ENCODE data around the gene C1QTNF2. TPM values are rescaled to one million over a fixed set of nuclear protein-coding genes. Genes with fewer than 3 reads are reported as not detected.

The C1QTNF2 gene
- polyA plus RNA-seq, 1 experiment = 1.1 TPM

DNA sequence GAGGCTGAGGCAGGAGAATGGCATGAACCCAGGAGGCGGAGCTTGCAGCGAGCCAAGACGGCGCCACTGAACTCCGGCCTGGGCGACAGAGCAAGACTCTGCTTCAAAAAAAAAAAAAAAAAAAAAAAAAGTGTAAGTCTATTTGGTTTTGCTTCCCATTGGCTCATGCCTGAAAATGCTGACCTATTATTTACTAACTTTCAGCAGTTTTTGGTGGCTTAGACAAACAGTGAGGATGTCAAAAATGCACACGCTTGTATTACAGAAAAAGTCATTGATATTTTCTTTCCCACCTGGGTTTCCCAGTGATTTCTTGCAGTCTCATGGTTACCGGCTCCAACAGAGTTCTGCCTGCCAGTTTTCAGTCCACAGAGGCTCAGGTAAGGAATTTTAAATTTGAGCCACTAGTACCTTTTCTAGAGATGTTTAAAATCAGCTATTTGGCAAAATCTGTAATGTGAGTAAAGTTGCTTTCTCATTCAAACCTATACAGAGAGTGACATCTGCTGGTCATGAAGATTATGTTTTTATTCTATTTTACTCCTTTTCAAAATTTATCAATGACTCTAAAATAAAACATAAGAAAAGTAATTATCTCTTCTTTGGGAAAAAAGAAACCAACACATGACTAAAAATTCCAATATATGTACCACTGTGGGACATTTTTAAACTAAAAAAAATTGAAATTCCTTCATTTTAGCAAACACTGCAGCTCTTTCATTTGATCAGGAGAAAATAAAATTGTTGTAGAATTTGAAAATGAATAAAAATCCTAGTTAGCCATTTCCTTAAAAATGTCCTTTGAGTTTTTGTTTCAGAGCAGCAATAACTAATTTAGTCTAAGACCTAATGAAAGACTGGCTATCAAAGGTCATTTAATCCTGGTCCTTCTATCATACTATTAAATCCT is 20.6 kb upstream of the C1QTNF2 start:
- CTCF ChIA-PET = interaction anchor here (0.6 to 10.4 kb wide), 35 partner anchors 10 to 962 kb away, joined by 3 to 180 read pairs (median 4); partner anchors contain the start of genes C1QTNF2, FAM200C and SLU7

DNA sequence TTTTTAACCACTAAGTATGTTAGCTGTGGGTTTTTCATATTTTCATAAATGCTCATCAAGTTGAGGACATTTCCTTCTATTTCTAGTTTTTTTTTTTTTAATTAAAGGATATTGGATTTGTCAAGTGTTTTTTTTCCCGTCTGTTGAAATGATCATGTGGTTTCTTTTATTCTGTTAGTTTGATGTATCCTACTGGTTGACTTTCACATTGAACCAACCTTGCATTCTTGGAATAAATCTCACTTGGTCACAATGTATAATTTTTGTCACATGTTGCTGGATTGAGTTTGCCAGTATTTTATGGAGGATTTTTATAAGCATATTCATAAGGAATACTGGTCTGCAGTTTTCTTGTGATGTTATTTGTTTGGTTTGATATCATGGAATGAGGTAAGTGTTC is 17.0 kb upstream of the C1QTNF2 start:
- DNase-seq (ENCODE audit: low read depth, low spot score) = no peak
- POLR2A ChIA-PET = no interaction called here
- CTCF ChIA-PET = interaction anchor here (1.1 kb wide), 1 partner anchor 365 kb away, joined by 3 read pairs; no protein-coding TSS in a partner anchor
- TF ChIP-seq, protein P1, sequence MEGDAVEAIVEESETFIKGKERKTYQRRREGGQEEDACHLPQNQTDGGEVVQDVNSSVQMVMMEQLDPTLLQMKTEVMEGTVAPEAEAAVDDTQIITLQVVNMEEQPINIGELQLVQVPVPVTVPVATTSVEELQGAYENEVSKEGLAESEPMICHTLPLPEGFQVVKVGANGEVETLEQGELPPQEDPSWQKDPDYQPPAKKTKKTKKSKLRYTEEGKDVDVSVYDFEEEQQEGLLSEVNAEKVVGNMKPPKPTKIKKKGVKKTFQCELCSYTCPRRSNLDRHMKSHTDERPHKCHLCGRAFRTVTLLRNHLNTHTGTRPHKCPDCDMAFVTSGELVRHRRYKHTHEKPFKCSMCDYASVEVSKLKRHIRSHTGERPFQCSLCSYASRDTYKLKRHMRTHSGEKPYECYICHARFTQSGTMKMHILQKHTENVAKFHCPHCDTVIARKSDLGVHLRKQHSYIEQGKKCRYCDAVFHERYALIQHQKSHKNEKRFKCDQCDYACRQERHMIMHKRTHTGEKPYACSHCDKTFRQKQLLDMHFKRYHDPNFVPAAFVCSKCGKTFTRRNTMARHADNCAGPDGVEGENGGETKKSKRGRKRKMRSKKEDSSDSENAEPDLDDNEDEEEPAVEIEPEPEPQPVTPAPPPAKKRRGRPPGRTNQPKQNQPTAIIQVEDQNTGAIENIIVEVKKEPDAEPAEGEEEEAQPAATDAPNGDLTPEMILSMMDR (IDR thresholded peaks at IDR 0.05; ENCODE audit: low read depth, low read length) = no peak
- no peak overlapping the region for H3K4me3 ChIP-seq (ENCODE audit: low read depth, low read length)
- H3K27ac ChIP-seq (ENCODE audit: low read depth, low read length) = no peak overlapping the region
- peaks cover 10% of the 10 kb centered on the region; the same call in 1 of the 2 replicates for H3K9me3 ChIP-seq (ENCODE audit: control insufficient read depth, insufficient read depth, low read length)
- no peaks in the 10 kb centered on the region for H3K27me3 ChIP-seq (ENCODE audit: control insufficient read depth, insufficient read depth, low read length)

More for the DNA sequence above, 20.6 kb upstream of the C1QTNF2 start:
- Histone ChIP-seq H3K9me3 (ENCODE audit: control insufficient read depth, insufficient read depth, low read length) (peaks cover 10% of the 10 kb centered on the region; the same call in 1 of the 2 replicates), H3K4me3 (ENCODE audit: low read depth, low read length) (no peak overlapping the region), H3K27ac (ENCODE audit: low read depth, low read length) (no peak overlapping the region), H3K27me3 (ENCODE audit: control insufficient read depth, insufficient read depth, low read length) (no peaks in the 10 kb centered on the region)
- DNase-seq (ENCODE audit: low read depth, low spot score) = no peak
- POLR2A ChIA-PET = no interaction called here
- TF ChIP-seq, protein P1 (IDR thresholded peaks at IDR 0.05; ENCODE audit: low read depth, low read length) = peak; percentile 56

DNA sequence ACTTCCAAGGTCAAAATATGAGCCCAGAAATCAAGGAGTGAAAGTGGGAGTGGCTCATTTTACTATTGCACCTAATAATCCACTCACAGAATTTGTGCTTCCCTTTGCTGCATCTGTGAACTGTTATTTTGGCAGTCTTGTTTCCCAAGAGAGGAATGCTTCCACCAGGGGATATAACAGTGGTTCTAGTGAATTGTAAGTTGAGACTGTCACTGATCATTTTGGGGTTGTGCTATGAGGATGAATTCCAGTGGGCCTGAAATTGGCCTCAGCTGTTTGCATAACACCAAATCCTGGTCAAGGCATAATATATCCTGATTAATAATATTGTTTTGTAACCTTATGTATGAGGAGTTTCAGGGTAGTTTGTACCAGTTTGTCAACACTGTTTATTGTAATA is 15.1 kb upstream of the C1QTNF2 start:
- TF ChIP-seq, protein P1 (IDR thresholded peaks at IDR 0.05; ENCODE audit: low read depth, low read length) = no peak
- ChIA-PET CTCF (no interaction called here), POLR2A (no interaction called here)
- Histone ChIP-seq H3K4me3 (ENCODE audit: low read depth, low read length) (no peak overlapping the region), H3K27ac (ENCODE audit: low read depth, low read length) (no peak overlapping the region), H3K9me3 (ENCODE audit: control insufficient read depth, insufficient read depth, low read length) (peaks cover 10% of the 10 kb centered on the region; the same call in 1 of the 2 replicates), H3K27me3 (ENCODE audit: control insufficient read depth, insufficient read depth, low read length) (no peaks in the 10 kb centered on the region)
- no peak for DNase-seq (ENCODE audit: low read depth, low spot score)

DNA sequence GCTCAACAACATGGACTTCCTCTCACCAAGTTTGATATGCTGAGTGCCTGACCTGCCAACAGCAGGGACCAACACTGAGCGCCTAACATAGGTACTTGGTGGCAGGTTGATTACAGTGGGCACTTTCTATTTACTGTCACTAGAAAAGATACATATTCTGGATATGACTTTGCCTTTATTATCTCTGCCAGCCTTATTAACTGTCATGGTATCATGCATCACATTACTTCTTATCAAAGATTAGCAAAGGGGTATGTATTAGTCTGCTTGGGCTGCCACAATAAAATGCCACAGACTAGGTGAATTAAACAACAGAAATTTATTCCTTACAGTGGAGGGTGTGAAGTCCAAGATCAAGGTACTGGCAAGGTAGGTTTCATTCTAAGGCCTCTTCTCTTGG is 14.3 kb upstream of the C1QTNF2 start:
- no peak for DNase-seq (ENCODE audit: low read depth, low spot score)
- TF ChIP-seq, protein P1 (IDR thresholded peaks at IDR 0.05; ENCODE audit: low read depth, low read length) = no peak
- ChIA-PET CTCF (no interaction called here), POLR2A (interaction anchor here (0.6 kb wide), 1 partner anchor 187 kb away, joined by 3 read pairs; no protein-coding TSS in a partner anchor)
- no peak overlapping the region for H3K27ac ChIP-seq (ENCODE audit: low read depth, low read length)
- H3K4me3 ChIP-seq (ENCODE audit: low read depth, low read length) = no peak overlapping the region
- H3K27me3 ChIP-seq (ENCODE audit: control insufficient read depth, insufficient read depth, low read length) = no peaks in the 10 kb centered on the region
- peaks cover 10% of the 10 kb centered on the region; the same call in 1 of the 2 replicates for H3K9me3 ChIP-seq (ENCODE audit: control insufficient read depth, insufficient read depth, low read length)

DNA sequence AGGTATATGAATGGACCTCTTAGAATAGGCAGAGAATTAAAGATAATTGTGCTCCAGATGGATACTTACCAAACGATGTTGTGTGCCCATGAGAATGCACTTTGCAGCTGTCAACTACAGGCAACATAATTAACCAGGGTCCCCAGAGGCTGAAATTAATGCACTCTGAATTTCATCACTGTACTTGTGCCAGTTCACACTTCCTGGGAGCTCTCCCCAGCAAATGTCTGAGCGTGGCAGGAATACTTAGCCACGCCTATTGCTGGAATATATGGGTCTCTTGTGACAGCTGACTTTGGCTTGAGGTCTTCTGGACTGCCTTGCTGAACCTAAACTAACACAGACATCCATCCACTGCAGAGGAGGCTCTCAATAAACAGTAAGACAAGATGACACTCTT is 11.9 kb upstream of the C1QTNF2 start:
- CTCF ChIA-PET = interaction anchor here (0.6 to 7.6 kb wide), 2 partner anchors 8 to 352 kb away, joined by 3 to 55 read pairs; no protein-coding TSS in a partner anchor
- POLR2A ChIA-PET = no interaction called here
- Histone ChIP-seq H3K27ac (ENCODE audit: low read depth, low read length) (no peak overlapping the region), H3K4me3 (ENCODE audit: low read depth, low read length) (no peak overlapping the region), H3K27me3 (ENCODE audit: control insufficient read depth, insufficient read depth, low read length) (no peaks in the 10 kb centered on the region), H3K9me3 (ENCODE audit: control insufficient read depth, insufficient read depth, low read length) (peaks cover 4% of the 10 kb centered on the region; the same call in 1 of the 2 replicates)
- TF ChIP-seq, protein P1 (IDR thresholded peaks at IDR 0.05; ENCODE audit: low read depth, low read length) = no peak
- no peak for DNase-seq (ENCODE audit: low read depth, low spot score)
